ENCODE measurements around the gene ZSCAN18. TPM values are rescaled to one million over a fixed set of nuclear protein-coding genes. Genes with fewer than 3 reads are reported as not detected.

The ZSCAN18 gene
- total RNA-seq, 4 donors from 2014 or later, result 109 to 158 (median 129) TPM

- H3K9me3 ChIP-seq, result peaks cover 0 to 88% (median 10%) of the 10 kb centered on the region in 4 donors
- no peak overlapping the region for H3K4me3 ChIP-seq
- 88 to 93% methylated on average over 7 of the region's 7 CpGs for WGBS, 2 donors
- peaks cover 0 to 90% (median 0%) of the 10 kb centered on the region in 3 donors for H3K36me3 ChIP-seq
- no peak for DNase-seq (ENCODE audit: low spot score in 2 of 2)
- H3K27ac ChIP-seq, result no peak overlapping the region
- TF ChIP-seq POLR2A (IDR thresholded peaks at IDR 0.05), result no peak
- TF ChIP-seq CTCF (IDR thresholded peaks at IDR 0.05), result no peak
- no peak for TF ChIP-seq EP300 (IDR thresholded peaks at IDR 0.05)
- H3K27me3 ChIP-seq, result no peaks in the 10 kb centered on the region
- peaks cover 0 to 12% (median 2%) of the 10 kb centered on the region in 4 donors for H3K4me1 ChIP-seq
These were observed 5.0 kb downstream of the ZSCAN18 start for GRCh38 chr19:58093071-58093470.

GRCh38 chr19:58091251-58091995, 6.6 kb downstream of the ZSCAN18 start:
- TF ChIP-seq EP300 (IDR thresholded peaks at IDR 0.05) (no peak), CTCF (IDR thresholded peaks at IDR 0.05) (no peak), POLR2A (IDR thresholded peaks at IDR 0.05) (no peak)
- Histone ChIP-seq H3K27ac (no peak overlapping the region), H3K36me3 (peaks cover 0 to 98% (median 5%) of the 10 kb centered on the region in 3 donors), H3K4me1 (peaks cover 0 to under 1% (median 0%) of the 10 kb centered on the region in 4 donors), H3K27me3 (no peaks in the 10 kb centered on the region), H3K4me3 (no peak overlapping the region), H3K9me3 (peaks cover 0 to 97% (median 18%) of the 10 kb centered on the region in 4 donors)
- WGBS, 2 donors, result 74 to 86% methylated on average over 11 of the region's 11 CpGs
- no peak for DNase-seq (ENCODE audit: low spot score in 2 of 2)

- no peaks in the 10 kb centered on the region for H3K27me3 ChIP-seq
- no peak overlapping the region for H3K27ac ChIP-seq
- no peaks in the 10 kb centered on the region for H3K4me1 ChIP-seq
- peaks cover 13 to 98% (median 19%) of the 10 kb centered on the region in 3 donors for H3K36me3 ChIP-seq
- TF ChIP-seq EP300 (IDR thresholded peaks at IDR 0.05) (no peak), POLR2A (IDR thresholded peaks at IDR 0.05) (no peak), CTCF (IDR thresholded peaks at IDR 0.05) (no peak)
- no peak for DNase-seq (ENCODE audit: low spot score in 2 of 2)
- 94 to 96% methylated on average over 16 of the region's 16 CpGs for WGBS, 2 donors
- no peak overlapping the region for H3K4me3 ChIP-seq
- H3K9me3 ChIP-seq, result peaks cover 2 to 97% (median 20%) of the 10 kb centered on the region in 4 donors
These were observed 8.2 kb downstream of the ZSCAN18 start for GRCh38 chr19:58089846-58090245.

- 96 to 97% methylated on average over 10 to 13 of the region's 13 CpGs for WGBS, 2 donors
- peaks cover 4 to 98% (median 27%) of the 10 kb centered on the region in 4 donors for H3K9me3 ChIP-seq
- no peaks in the 10 kb centered on the region for H3K4me1 ChIP-seq
- no peaks in the 10 kb centered on the region for H3K27me3 ChIP-seq
- H3K27ac ChIP-seq, result no peak overlapping the region
- DNase-seq (ENCODE audit: low spot score in 2 of 2), result no peak
- peaks cover 21 to 98% (median 27%) of the 10 kb centered on the region in 3 donors for H3K36me3 ChIP-seq
- no peak overlapping the region for H3K4me3 ChIP-seq
- TF ChIP-seq POLR2A (IDR thresholded peaks at IDR 0.05) (no peak), EP300 (IDR thresholded peaks at IDR 0.05) (no peak), CTCF (IDR thresholded peaks at IDR 0.05) (no peak)
These were observed 9.4 kb downstream of the ZSCAN18 start for GRCh38 chr19:58088521-58089052.
